Right cardiac atrium (tissue), 5 donors: ENCODE results near the gene CHD2. TPM values are rescaled to one million over a fixed set of nuclear protein-coding genes. Genes with fewer than 3 reads are reported as not detected.
"Not testable (repeated sequence)": the region's sequence is repeated elsewhere in the genome, so short reads cannot be mapped to it uniquely, and the experiment has no call there.

Experiments used
- ATAC-seq, 2 donors: fragments of 200-7000 bp; cut with Tn5 transposase; one replicate each; pipeline versions ENCODE4 v1.8.0 to v1.9.1; 2020; ENCODE audit warnings: moderate library complexity in 2 of 2, mild to moderate bottlenecking in 1 of 2
- DNase-seq, 3 donors: peaks; one replicate each; pipeline ENCODE4 v3.0.0-alpha.2; 2020
- H3K27ac ChIP-seq: one replicate; pipeline ENCODE4 v1.5.1; 2013; ENCODE audit warnings: mild to moderate bottlenecking, low read length, control low read depth, moderate library complexity
- H3K27me3 ChIP-seq: one replicate; pipeline ENCODE4 v1.6.1; 2013; ENCODE audit not compliant: control insufficient read depth, insufficient read depth
- H3K4me1 ChIP-seq: one replicate; pipeline ENCODE4 v1.6.1; 2013; ENCODE audit warnings: low read length; ENCODE audit not compliant: control insufficient read depth, insufficient read depth
- H3K4me3 ChIP-seq: one replicate; pipeline ENCODE4 v1.5.1; 2013; ENCODE audit warnings: low read length, control low read depth
- H3K9me3 ChIP-seq: one replicate; pipeline ENCODE4 v1.6.1; 2013; ENCODE audit warnings: low read length; ENCODE audit not compliant: control insufficient read depth
- WGBS: extraction: QIAGEN DNeasy Blood & Tissue Kit; methylation state at CpG from one replicate; pipeline ENCODE4 v1.1.7; 2013; 5-methylcytosine and 5-hydroxymethylcytosine counted together
- intact Hi-C, 4 donors: fragments of 100-400 bp; cut with DNase I; formaldehyde crosslinking; loops; one replicate each; pipeline versions ENCODE4 v1.11.0 to v1.14.0; 2022 to 2023
- polyA plus RNA-seq: library from polyadenylated mRNA; stranded (reverse); fragments of 200-250 nt; gene quantifications from one replicate; pipeline ENCODE4 v1.2.3, GENCODE V29; 2013
- total RNA-seq, 4 donors: library from RNA; stranded (reverse); fragmentation: NEBNext Ultra II Directional; extraction: Animal tissue kit (Norgen Biotek cat#: 25700); gene quantifications; one replicate each; pipeline ENCODE4 v1.2.1, GENCODE V29; 2021
- donor health status: healthy with polysubstance abuse.
- donor health status: DM: no; HTN: yes; CAD: no.
- donor health status: DM: no; HTN: no; CAD: no.
- donor health status: DM: no; HTN: yes; CAD: no; lungs with severe emphysema.
- donor health status: DM: yes; HTN: yes; CAD: no.

CHD2 gene
- total and polyA plus RNA-seq, 5 donors, result 28.4 to 83.6 (median 64.3) TPM

GRCh38 chr15:93062628-93063261 is 162.6 kb downstream of the CHD2 start:
- H3K4me3 ChIP-seq, DNase-seq, H3K27ac ChIP-seq, H3K9me3 ChIP-seq, intact Hi-C loops, H3K27me3 ChIP-seq, H3K4me1 ChIP-seq: not testable (repeated sequence)
- WGBS, result 51% methylated on average over 11 of the region's 13 CpGs
- peak; percentile 24 to 38 for ATAC-seq

- intact Hi-C loops, result no loop called here
- WGBS, result 48% methylated on average over 8 of the region's 8 CpGs
Observed at GRCh38 chr15:93063262-93063671, 163.1 kb downstream of the CHD2 start.

GRCh38 chr15:93063796-93064690 is 163.9 kb downstream of the CHD2 start:
- no peaks in the 10 kb centered on the region for H3K9me3 ChIP-seq
- H3K4me1 ChIP-seq, result peaks cover 8% of the 10 kb centered on the region
- 79% methylated on average over 23 of the region's 23 CpGs for WGBS
- H3K27ac ChIP-seq, result no peak overlapping the region
- ATAC-seq, result no peak
- H3K4me3 ChIP-seq, result no peak overlapping the region
- DNase-seq, result no peak
- H3K27me3 ChIP-seq, result no peaks in the 10 kb centered on the region
- intact Hi-C loops, result no loop called here

More at GRCh38 chr15:93063262-93063671, 163.1 kb downstream of the CHD2 start:
- DNase-seq, result no peak
- H3K9me3 ChIP-seq, result no peaks in the 10 kb centered on the region
- H3K4me3 ChIP-seq, result no peak overlapping the region
- peaks cover 8% of the 10 kb centered on the region for H3K4me1 ChIP-seq
- H3K27ac ChIP-seq, result no peak overlapping the region
- no peaks in the 10 kb centered on the region for H3K27me3 ChIP-seq
- peak in 1 of 2 donors; percentile 11 for ATAC-seq

GRCh38 chr15:93065641-93066045 is 165.5 kb downstream of the CHD2 start:
- H3K27ac ChIP-seq, result no peak overlapping the region
- no peaks in the 10 kb centered on the region for H3K27me3 ChIP-seq
- ATAC-seq (no peak), DNase-seq (peak in 1 of 3 donors; percentile 57)
- intact Hi-C loops, result no loop called here
- WGBS, result 95% methylated on average over 23 of the region's 23 CpGs
- H3K4me3 ChIP-seq, result no peak overlapping the region
- H3K9me3 ChIP-seq, result no peaks in the 10 kb centered on the region
- H3K4me1 ChIP-seq, result peaks cover 8% of the 10 kb centered on the region

- Histone ChIP-seq H3K4me1 (peaks cover 5% of the 10 kb centered on the region), H3K27ac (no peak overlapping the region), H3K9me3 (no peaks in the 10 kb centered on the region), H3K27me3 (no peaks in the 10 kb centered on the region), H3K4me3 (no peak overlapping the region)
- intact Hi-C loops, result no loop called here
- DNase-seq (peak in 1 of 3 donors; percentile 65), ATAC-seq (no peak)
- WGBS, result 96% methylated on average over 38 of the region's 38 CpGs
Observed at GRCh38 chr15:93066224-93066681, 166.1 kb downstream of the CHD2 start.

- peaks cover 5% of the 10 kb centered on the region for H3K4me1 ChIP-seq
Observed at GRCh38 chr15:93066834-93067648, 166.9 kb downstream of the CHD2 start.

GRCh38 chr15:93067649-93068085 is 167.5 kb downstream of the CHD2 start:
- Histone ChIP-seq H3K27ac (no peak overlapping the region), H3K4me1 (peaks cover 5% of the 10 kb centered on the region), H3K4me3 (no peak overlapping the region), H3K9me3 (no peaks in the 10 kb centered on the region), H3K27me3 (no peaks in the 10 kb centered on the region)
- 80% methylated on average over 4 of the region's 4 CpGs for WGBS
- no peak for ATAC-seq
- no peak for DNase-seq
- intact Hi-C loops, result no loop called here

More at GRCh38 chr15:93066834-93067648, 166.9 kb downstream of the CHD2 start:
- intact Hi-C loops, result no loop called here
- WGBS, result 51% methylated on average over 7 of the region's 7 CpGs
- Histone ChIP-seq H3K27me3 (no peaks in the 10 kb centered on the region), H3K27ac (no peak overlapping the region), H3K4me3 (no peak overlapping the region), H3K9me3 (no peaks in the 10 kb centered on the region)
- ATAC-seq (peak in 1 of 2 donors; percentile 25), DNase-seq (no peak)

GRCh38 chr15:93068581-93069199 is 168.6 kb downstream of the CHD2 start:
- ATAC-seq (no peak), DNase-seq (no peak)
- Histone ChIP-seq H3K27me3 (no peaks in the 10 kb centered on the region), H3K9me3 (no peaks in the 10 kb centered on the region), H3K27ac (no peak overlapping the region), H3K4me1 (no peaks in the 10 kb centered on the region), H3K4me3 (no peak overlapping the region)
- intact Hi-C loops, result no loop called here
- WGBS, result 94% methylated on average over 6 of the region's 6 CpGs

GRCh38 chr15:93070132-93070531 is 170.0 kb downstream of the CHD2 start:
- Histone ChIP-seq H3K27me3 (no peaks in the 10 kb centered on the region), H3K4me1 (no peaks in the 10 kb centered on the region), H3K9me3 (no peaks in the 10 kb centered on the region), H3K4me3 (no peak overlapping the region), H3K27ac (no peak overlapping the region)
- 84% methylated on average over 10 of the region's 10 CpGs for WGBS
- intact Hi-C loops, result no loop called here
- ATAC-seq (no peak), DNase-seq (no peak)

- Histone ChIP-seq H3K27ac (no peak overlapping the region), H3K27me3 (no peaks in the 10 kb centered on the region), H3K9me3 (no peaks in the 10 kb centered on the region), H3K4me1 (no peaks in the 10 kb centered on the region), H3K4me3 (peak overlapping the region; percentile 57)
- WGBS, result 77% methylated on average over 10 of the region's 10 CpGs
- DNase-seq (no peak), ATAC-seq (no peak)
- intact Hi-C loops, result no loop called here
Observed at GRCh38 chr15:93070551-93071296, 170.6 kb downstream of the CHD2 start.
